ENCODE measurements around the gene TAF7L. TPM values are rescaled to one million over a fixed set of nuclear protein-coding genes. Genes with fewer than 3 reads are reported as not detected.

The TAF7L gene
- total RNA-seq, 2 donors from 2014 or later, result 54.6 TPM; not detected in 1

GRCh38 chrX:101262590-101262989 lies 28.5 kb downstream of the TAF7L start:
- WGBS, result 97% methylated on average over 3 of the region's 4 CpGs

GRCh38 chrX:101260435-101260834 lies 30.7 kb downstream of the TAF7L start:
- TF ChIP-seq CTCF (IDR thresholded peaks at IDR 0.05), result no peak
- no peak for TF ChIP-seq POLR2AphosphoS5 (IDR thresholded peaks at IDR 0.05)
- no peak for TF ChIP-seq POLR2A (IDR thresholded peaks at IDR 0.05)
- Histone ChIP-seq H3K27ac (no peak overlapping the region), H3K9me3 (no peaks in the 10 kb centered on the region), H3K4me3 (no peak overlapping the region), H3K36me3 (no peaks in the 10 kb centered on the region), H3K4me1 (replicated peaks) (no peaks in the 10 kb centered on the region), H3K27me3 (replicated peaks; ENCODE audit: insufficient read depth) (no peaks in the 10 kb centered on the region)
- WGBS, result 60% methylated on average over 3 of the region's 4 CpGs
- intact Hi-C loops (cut with DNase I), result no loop called here
- DNase-seq (ENCODE audit: low spot score), result no peak

More at GRCh38 chrX:101262590-101262989, 28.5 kb downstream of the TAF7L start:
- no peaks in the 10 kb centered on the region for H3K36me3 ChIP-seq
- intact Hi-C loops (cut with DNase I), result no loop called here
- no peak for TF ChIP-seq POLR2AphosphoS5 (IDR thresholded peaks at IDR 0.05)
- TF ChIP-seq POLR2A (IDR thresholded peaks at IDR 0.05), result no peak
- no peak for TF ChIP-seq CTCF (IDR thresholded peaks at IDR 0.05)
- no peaks in the 10 kb centered on the region for H3K9me3 ChIP-seq
- H3K27ac ChIP-seq, result no peak overlapping the region
- H3K4me3 ChIP-seq, result no peak overlapping the region
- no peak for DNase-seq (ENCODE audit: low spot score)
- no peaks in the 10 kb centered on the region for H3K27me3 ChIP-seq (replicated peaks; ENCODE audit: insufficient read depth)
- no peaks in the 10 kb centered on the region for H3K4me1 ChIP-seq (replicated peaks)

GRCh38 chrX:101258259-101258581 lies 32.9 kb downstream of the TAF7L start:
- WGBS, result 98% methylated on average over 5 of the region's 11 CpGs

GRCh38 chrX:101257448-101258258 lies 33.5 kb downstream of the TAF7L start:
- DNase-seq (ENCODE audit: low spot score), result no peak
- Histone ChIP-seq H3K4me3 (no peak overlapping the region), H3K4me1 (replicated peaks) (no peaks in the 10 kb centered on the region), H3K36me3 (no peaks in the 10 kb centered on the region), H3K9me3 (no peaks in the 10 kb centered on the region), H3K27ac (no peak overlapping the region), H3K27me3 (replicated peaks; ENCODE audit: insufficient read depth) (no peaks in the 10 kb centered on the region)
- WGBS, result 86% methylated on average over 4 of the region's 4 CpGs
- intact Hi-C loops (cut with DNase I), result no loop called here
- TF ChIP-seq POLR2A (IDR thresholded peaks at IDR 0.05) (no peak), POLR2AphosphoS5 (IDR thresholded peaks at IDR 0.05) (no peak), CTCF (IDR thresholded peaks at IDR 0.05) (no peak)

More at GRCh38 chrX:101258259-101258581, 32.9 kb downstream of the TAF7L start:
- Histone ChIP-seq H3K4me3 (no peak overlapping the region), H3K4me1 (replicated peaks) (no peaks in the 10 kb centered on the region), H3K27me3 (replicated peaks; ENCODE audit: insufficient read depth) (no peaks in the 10 kb centered on the region), H3K36me3 (no peaks in the 10 kb centered on the region), H3K9me3 (no peaks in the 10 kb centered on the region), H3K27ac (no peak overlapping the region)
- TF ChIP-seq CTCF (IDR thresholded peaks at IDR 0.05) (no peak), POLR2A (IDR thresholded peaks at IDR 0.05) (no peak)
- intact Hi-C loops (cut with DNase I), result no loop called here
- DNase-seq (ENCODE audit: low spot score), result no peak

GRCh38 chrX:101252634-101253033 lies 38.5 kb downstream of the TAF7L start:
- Histone ChIP-seq H3K9me3 (no peaks in the 10 kb centered on the region), H3K27me3 (replicated peaks; ENCODE audit: insufficient read depth) (no peaks in the 10 kb centered on the region), H3K4me1 (replicated peaks) (no peaks in the 10 kb centered on the region), H3K27ac (no peak overlapping the region), H3K36me3 (no peaks in the 10 kb centered on the region), H3K4me3 (no peak overlapping the region)
- DNase-seq (ENCODE audit: low spot score), result no peak
- TF ChIP-seq POLR2AphosphoS5 (IDR thresholded peaks at IDR 0.05) (no peak), POLR2A (IDR thresholded peaks at IDR 0.05) (no peak), CTCF (IDR thresholded peaks at IDR 0.05) (no peak)
- 54% methylated on average over 2 of the region's 2 CpGs for WGBS
- intact Hi-C loops (cut with DNase I), result no loop called here
